ENCODE data around the gene TMEM245. TPM values are rescaled to one million over a fixed set of nuclear protein-coding genes. Genes with fewer than 3 reads are reported as not detected.

Gene TMEM245
- total and polyA plus RNA-seq, 3 donors from 2014 or later: 44.9 to 67.6 (median 63.6) TPM

- Histone ChIP-seq H3K4me3 (no peak overlapping the region), H3K27me3 (no peaks in the 10 kb centered on the region), H3K27ac (no peak overlapping the region), H3K36me3 (ENCODE audit: low read depth, missing control alignments) (no peaks in the 10 kb centered on the region), H3K4me1 (peaks cover 6% of the 10 kb centered on the region), H3K9me3 (no peaks in the 10 kb centered on the region)
- TF ChIP-seq CTCF (IDR thresholded peaks at IDR 0.05) (no peak), POLR2A (IDR thresholded peaks at IDR 0.05) (no peak)
- intact Hi-C loops (cut with DNase I; ENCODE audit: low total_unique reads): no loop called here
- 57 to 65% methylated on average over 6 of the region's 6 CpGs for WGBS, 2 donors
- no peak for DNase-seq
These were observed 98.9 kb downstream of the TMEM245 start for GRCh38 chr9:109020581-109021511.

- WGBS, 2 donors: 69 to 76% methylated on average over 3 of the region's 3 CpGs
- intact Hi-C loops (cut with DNase I; ENCODE audit: low total_unique reads): no loop called here
- H3K36me3 ChIP-seq (ENCODE audit: low read depth, missing control alignments): no peaks in the 10 kb centered on the region
- no peak for DNase-seq
- H3K27me3 ChIP-seq: no peaks in the 10 kb centered on the region
- H3K9me3 ChIP-seq: no peaks in the 10 kb centered on the region
- TF ChIP-seq CTCF (IDR thresholded peaks at IDR 0.05) (no peak), POLR2A (IDR thresholded peaks at IDR 0.05) (no peak)
- H3K27ac ChIP-seq: no peak overlapping the region
- H3K4me1 ChIP-seq: peaks cover 6% of the 10 kb centered on the region
- H3K4me3 ChIP-seq: no peak overlapping the region
These were observed 99.6 kb downstream of the TMEM245 start for GRCh38 chr9:109020113-109020512.

- no peak overlapping the region for H3K27ac ChIP-seq
- no peaks in the 10 kb centered on the region for H3K9me3 ChIP-seq
- intact Hi-C loops (cut with DNase I; ENCODE audit: low total_unique reads): no loop called here
- H3K36me3 ChIP-seq (ENCODE audit: low read depth, missing control alignments): no peaks in the 10 kb centered on the region
- WGBS, 2 donors: 66 to 69% methylated on average over 3 of the region's 3 CpGs
- DNase-seq: no peak
- H3K4me1 ChIP-seq: peaks cover 6% of the 10 kb centered on the region
- TF ChIP-seq CTCF (IDR thresholded peaks at IDR 0.05) (no peak), POLR2A (IDR thresholded peaks at IDR 0.05) (no peak)
- H3K4me3 ChIP-seq: no peak overlapping the region
- no peaks in the 10 kb centered on the region for H3K27me3 ChIP-seq
These were observed 100.3 kb downstream of the TMEM245 start for GRCh38 chr9:109019420-109019819.

GRCh38 chr9:109017493-109017892 is 102.3 kb downstream of the TMEM245 start:
- no peak overlapping the region for H3K4me3 ChIP-seq
- no peak overlapping the region for H3K27ac ChIP-seq
- H3K9me3 ChIP-seq: no peaks in the 10 kb centered on the region
- H3K4me1 ChIP-seq: no peaks in the 10 kb centered on the region
- TF ChIP-seq CTCF (IDR thresholded peaks at IDR 0.05) (no peak), POLR2A (IDR thresholded peaks at IDR 0.05) (no peak)
- H3K36me3 ChIP-seq (ENCODE audit: low read depth, missing control alignments): no peaks in the 10 kb centered on the region
- 81 to 86% methylated on average over 6 of the region's 6 CpGs for WGBS, 2 donors
- H3K27me3 ChIP-seq: no peaks in the 10 kb centered on the region
- intact Hi-C loops (cut with DNase I; ENCODE audit: low total_unique reads): no loop called here
- DNase-seq: no peak

GRCh38 chr9:109017061-109017460 is 102.7 kb downstream of the TMEM245 start:
- H3K4me1 ChIP-seq: no peaks in the 10 kb centered on the region
- TF ChIP-seq CTCF (IDR thresholded peaks at IDR 0.05) (no peak), POLR2A (IDR thresholded peaks at IDR 0.05) (no peak)
- DNase-seq: no peak
- H3K27me3 ChIP-seq: no peaks in the 10 kb centered on the region
- H3K36me3 ChIP-seq (ENCODE audit: low read depth, missing control alignments): no peaks in the 10 kb centered on the region
- intact Hi-C loops (cut with DNase I; ENCODE audit: low total_unique reads): no loop called here
- H3K27ac ChIP-seq: no peak overlapping the region
- H3K4me3 ChIP-seq: no peak overlapping the region
- H3K9me3 ChIP-seq: no peaks in the 10 kb centered on the region

All from testis (tissue), 3 donors.